Suprapubic skin (tissue), 4 donors: ENCODE results near the gene KRTAP10-11.

ENCODE experiments used
- EP300 ChIP-seq: sonication (generic); formaldehyde crosslinking; IDR thresholded peaks from one replicate; pipeline ENCODE4 v1.6.1; 2017; ENCODE audit warnings: antibody characterized with exemption
- POLR2A ChIP-seq, 2 donors: fragments of 450-650 bp; IDR thresholded peaks; one replicate each; pipeline ENCODE4 v1.6.1; 2017; ENCODE audit warnings: antibody characterized with exemption in 2 of 2, mild to moderate bottlenecking in 2 of 2, moderate library complexity in 2 of 2
- POLR2AphosphoS5 ChIP-seq, 3 donors: sonication (generic); formaldehyde crosslinking; IDR thresholded peaks; one replicate each; pipeline ENCODE4 v1.6.1; 2017; ENCODE audit warnings: antibody characterized with exemption in 3 of 3
- TF ChIP-seq, protein P1 (sequence below), 2 donors: fragments of 200-600 bp in 1 of 2; fragments of 450-650 bp in 1 of 2; sonication (generic) in 1 of 2; IDR thresholded peaks; one replicate each; pipeline ENCODE4 v1.5.1; 2016 to 2019; ENCODE audit warnings: antibody characterized with exemption in 2 of 2, mild to moderate bottlenecking in 1 of 2, moderate library complexity in 1 of 2

DNA sequence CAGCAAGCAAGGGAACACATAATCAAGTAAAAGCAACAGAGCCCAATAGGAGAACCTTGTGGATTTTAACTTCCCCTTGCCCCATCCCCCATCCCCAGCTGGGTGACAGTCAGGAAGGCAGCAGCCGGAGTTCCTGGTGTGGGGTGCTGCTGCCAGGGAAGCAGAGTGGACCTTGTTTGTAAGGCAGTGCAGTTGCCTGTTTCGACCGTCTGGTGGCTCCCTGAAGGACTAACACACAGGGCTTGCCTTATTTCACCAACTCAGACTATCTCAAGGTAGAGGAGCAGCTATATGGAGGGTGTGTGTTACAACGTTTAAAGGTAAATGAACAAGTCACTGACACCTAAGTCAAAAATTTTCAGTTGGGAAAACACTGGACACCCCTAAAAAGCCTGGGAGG, 27.7 kb upstream of the KRTAP10-11 start:
- TF ChIP-seq, protein P1, sequence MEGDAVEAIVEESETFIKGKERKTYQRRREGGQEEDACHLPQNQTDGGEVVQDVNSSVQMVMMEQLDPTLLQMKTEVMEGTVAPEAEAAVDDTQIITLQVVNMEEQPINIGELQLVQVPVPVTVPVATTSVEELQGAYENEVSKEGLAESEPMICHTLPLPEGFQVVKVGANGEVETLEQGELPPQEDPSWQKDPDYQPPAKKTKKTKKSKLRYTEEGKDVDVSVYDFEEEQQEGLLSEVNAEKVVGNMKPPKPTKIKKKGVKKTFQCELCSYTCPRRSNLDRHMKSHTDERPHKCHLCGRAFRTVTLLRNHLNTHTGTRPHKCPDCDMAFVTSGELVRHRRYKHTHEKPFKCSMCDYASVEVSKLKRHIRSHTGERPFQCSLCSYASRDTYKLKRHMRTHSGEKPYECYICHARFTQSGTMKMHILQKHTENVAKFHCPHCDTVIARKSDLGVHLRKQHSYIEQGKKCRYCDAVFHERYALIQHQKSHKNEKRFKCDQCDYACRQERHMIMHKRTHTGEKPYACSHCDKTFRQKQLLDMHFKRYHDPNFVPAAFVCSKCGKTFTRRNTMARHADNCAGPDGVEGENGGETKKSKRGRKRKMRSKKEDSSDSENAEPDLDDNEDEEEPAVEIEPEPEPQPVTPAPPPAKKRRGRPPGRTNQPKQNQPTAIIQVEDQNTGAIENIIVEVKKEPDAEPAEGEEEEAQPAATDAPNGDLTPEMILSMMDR (IDR thresholded peaks at IDR 0.05): no peak
- TF ChIP-seq POLR2A (IDR thresholded peaks at IDR 0.05): no peak
- TF ChIP-seq POLR2AphosphoS5 (IDR thresholded peaks at IDR 0.05): no peak
- no peak for TF ChIP-seq EP300
